ENCODE measurements around the gene MOXD1.
"Not testable (repeated sequence)": the region's sequence is repeated elsewhere in the genome, so short reads cannot be mapped to it uniquely, and the experiment has no call there.

Gene MOXD1

GRCh38 chr6:132275066-132275970 is 126.0 kb downstream of the MOXD1 start:
- no peak for DNase-seq

DNA sequence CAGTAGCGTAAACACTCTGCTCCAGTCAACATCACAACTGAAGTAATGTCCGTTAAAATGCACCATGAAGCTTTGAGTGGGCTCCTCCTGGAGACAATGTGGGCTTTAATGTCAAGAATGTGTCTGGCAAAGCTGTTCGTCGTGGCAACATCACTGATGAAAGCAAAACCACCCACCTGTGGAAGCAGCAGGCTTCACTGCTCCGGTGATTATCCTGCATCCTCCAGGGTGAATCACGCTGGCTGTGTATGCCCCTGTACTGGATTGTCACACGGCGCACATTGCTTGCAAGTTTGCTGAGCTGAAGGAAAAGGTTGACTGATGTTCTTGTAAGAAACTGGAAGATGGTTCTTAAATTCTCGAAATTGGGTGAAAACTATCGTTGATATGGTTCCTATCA is 128.5 kb downstream of the MOXD1 start:
- DNase-seq, result no peak

- peak; percentile 76 for DNase-seq
These were observed 130.4 kb downstream of the MOXD1 start for GRCh38 chr6:132270726-132271402.

- DNase-seq, result not testable (repeated sequence)
These were observed 132.6 kb downstream of the MOXD1 start for GRCh38 chr6:132268666-132269065.

DNA sequence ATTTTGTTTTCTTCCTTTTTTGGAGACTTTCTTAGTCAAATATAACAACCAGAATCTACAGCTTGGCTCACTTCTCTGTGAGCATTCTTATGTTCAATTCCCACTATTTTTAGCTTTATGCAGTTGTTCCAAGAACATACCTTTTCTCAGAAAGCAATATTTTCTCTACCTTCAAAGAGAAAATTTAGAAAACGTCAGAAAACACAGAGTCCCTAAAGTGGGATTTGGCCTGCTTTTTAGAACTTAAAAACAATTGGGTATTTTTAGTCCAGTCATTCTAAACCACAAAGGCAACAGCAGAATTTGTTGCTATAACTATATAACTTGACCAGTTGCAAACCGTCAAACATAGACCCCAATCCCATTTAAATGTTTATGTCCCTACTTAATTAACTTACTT is 133.1 kb downstream of the MOXD1 start:
- DNase-seq, result no peak

DNA sequence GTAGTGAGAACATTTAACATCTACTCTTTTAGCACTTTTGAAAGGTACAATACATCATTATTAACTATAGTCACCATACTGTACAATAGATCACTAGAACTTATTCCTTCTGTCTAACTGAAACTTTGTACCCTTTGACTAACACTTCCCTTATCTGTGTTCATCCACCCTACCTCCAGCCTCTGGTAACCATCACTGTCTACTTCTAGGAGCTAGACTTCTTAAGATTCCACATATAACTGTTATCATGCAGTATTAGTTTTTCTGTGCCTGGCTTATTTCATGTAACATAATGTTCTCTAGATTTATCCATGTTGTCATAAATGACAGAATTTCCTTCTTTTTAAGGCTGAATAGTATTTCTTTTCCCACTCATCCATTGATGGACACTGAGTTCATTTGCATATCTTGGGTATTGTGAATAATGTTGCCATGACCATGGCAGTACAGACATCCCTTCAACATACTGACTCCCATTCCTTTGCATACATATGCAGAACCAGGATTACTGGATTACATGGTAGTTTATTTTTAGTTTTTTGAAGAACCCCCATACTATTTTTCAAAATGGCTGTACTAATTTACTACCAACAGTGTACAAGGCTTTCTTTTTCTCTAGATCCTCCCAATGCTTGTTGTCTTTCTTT is 135.7 kb downstream of the MOXD1 start:
- DNase-seq, result no peak

DNA sequence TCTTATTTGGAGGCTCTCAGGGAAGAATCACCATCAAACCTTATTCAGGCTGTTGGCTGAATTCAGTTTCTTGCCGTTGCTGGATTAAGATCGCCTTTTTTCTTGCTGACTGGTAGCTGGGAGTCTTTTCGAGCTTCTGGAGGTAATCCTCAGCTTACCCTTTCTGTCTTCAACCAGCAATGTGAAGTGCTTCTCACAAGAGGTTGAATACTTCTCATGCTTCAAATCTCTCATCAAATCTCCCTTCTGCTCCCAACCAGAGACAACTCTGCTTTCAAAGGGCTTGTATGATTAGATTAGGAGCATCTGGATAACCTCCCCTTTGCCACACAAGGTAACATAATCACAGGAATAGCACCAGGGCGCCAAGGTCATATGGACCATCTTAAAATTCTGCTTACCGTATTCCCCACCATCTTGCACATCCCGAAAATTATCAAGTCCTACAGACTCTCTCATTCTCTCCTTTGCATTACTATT is 137.2 kb downstream of the MOXD1 start:
- no peak for DNase-seq

GRCh38 chr6:132261354-132261753 is 139.9 kb downstream of the MOXD1 start:
- DNase-seq, result no peak

- no peak for DNase-seq
These were observed 142.2 kb downstream of the MOXD1 start for GRCh38 chr6:132259070-132259469.

- DNase-seq, result no peak
These were observed 143.7 kb downstream of the MOXD1 start for GRCh38 chr6:132257561-132257960.

GRCh38 chr6:132256457-132256856 is 144.8 kb downstream of the MOXD1 start:
- DNase-seq, result no peak

DNA sequence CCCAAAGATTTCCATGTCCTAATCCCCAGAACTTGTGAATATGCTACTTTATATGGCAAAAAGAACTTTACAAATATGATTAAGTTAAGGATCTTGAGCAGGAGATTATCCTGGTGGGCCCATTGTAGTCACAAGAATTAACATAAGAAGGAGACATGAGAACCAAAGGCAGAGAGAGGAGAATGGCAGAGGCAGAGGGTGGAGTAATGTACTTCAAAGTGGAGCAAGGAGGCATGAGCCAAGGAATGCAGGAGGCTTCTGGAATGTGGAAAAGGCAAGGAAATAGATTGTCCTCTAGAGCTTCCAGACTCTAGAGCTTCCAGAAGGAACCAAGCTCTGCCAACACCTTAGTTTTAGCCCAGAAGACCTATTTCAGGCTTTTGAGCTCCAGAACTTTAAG is 147.4 kb downstream of the MOXD1 start:
- no peak for DNase-seq

DNA sequence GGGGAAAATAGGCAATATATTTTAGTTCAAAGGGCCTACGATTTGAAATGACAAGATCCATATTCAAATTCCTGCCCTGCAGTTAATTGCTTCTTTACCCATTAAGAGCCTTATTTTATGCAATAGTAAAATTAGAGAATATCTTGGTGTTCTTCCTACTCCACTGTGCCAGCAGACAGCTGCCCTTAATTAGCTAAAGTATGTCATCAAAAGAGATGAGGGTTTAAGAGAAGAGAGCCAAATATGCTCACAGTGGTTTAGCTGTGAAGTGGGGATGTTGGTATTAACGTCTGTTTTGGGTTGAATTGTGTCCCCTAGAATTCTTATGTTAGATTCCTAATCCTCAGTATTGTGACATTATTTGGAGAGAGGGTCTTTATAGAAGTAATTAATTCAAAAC is 148.1 kb downstream of the MOXD1 start:
- no peak for DNase-seq

- no peak for DNase-seq
These were observed 149.2 kb downstream of the MOXD1 start for GRCh38 chr6:132252113-132252512.

DNA sequence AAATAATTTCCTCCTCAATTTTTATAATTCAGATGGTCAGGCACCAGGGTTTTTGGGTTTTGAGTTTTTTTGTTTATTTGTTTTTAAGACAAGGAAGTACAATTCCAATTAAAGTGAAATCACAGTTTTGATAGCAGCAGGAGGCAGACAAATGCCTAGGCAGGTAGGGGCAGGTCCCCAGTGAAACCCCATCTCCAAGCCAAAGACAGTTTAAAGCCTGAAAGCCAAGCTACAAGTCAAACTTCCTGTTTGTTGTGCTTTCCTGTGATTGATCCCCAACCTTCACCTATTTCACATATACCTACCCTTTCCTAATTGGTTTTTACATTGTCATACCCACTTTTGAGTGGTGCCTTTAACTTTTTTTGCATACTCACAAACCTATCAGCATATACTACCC is 149.6 kb downstream of the MOXD1 start:
- DNase-seq, result no peak

- no peak for DNase-seq
These were observed 153.7 kb downstream of the MOXD1 start for GRCh38 chr6:132247381-132248159.

- DNase-seq, result no peak
These were observed 154.5 kb downstream of the MOXD1 start for GRCh38 chr6:132246632-132247270.

DNA sequence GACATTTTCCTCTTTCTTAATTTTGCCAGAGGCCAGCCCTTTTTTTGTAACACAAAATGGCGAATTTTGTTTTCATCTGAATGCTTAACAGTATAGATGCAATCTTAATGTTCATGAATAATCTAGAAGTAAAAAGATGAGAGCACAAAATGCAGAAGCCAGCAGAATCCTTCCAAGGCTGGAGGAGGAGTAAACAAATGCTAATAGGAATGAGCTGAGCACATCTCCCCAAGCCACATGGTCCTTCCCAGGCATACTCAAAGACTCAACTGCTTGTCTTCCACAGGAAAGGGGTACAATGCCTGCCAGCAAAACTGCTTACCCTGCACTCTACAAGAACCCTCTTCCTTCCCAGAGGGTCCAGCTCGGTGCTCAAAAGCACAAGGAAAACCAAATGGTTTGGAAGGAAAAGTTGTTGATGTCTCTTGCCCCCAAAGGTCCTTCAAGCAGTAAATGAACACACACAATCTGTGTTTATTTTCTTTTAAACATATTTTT is 155.1 kb downstream of the MOXD1 start:
- DNase-seq, result no peak
